Prostate gland (tissue), 2 donors: ENCODE measurements around the gene DDX3X.

ENCODE experiments used
- POLR2A ChIP-seq: fragments of 450-650 bp; IDR thresholded peaks from one replicate; pipeline ENCODE4 v1.6.1; 2016; ENCODE audit warnings: antibody characterized with exemption, mild to moderate bottlenecking
- POLR2AphosphoS5 ChIP-seq: sonication (generic); formaldehyde crosslinking; IDR thresholded peaks from one replicate; pipeline ENCODE4 v1.6.1; 2017; ENCODE audit warnings: antibody characterized with exemption
- TF ChIP-seq, protein P1 (sequence below), 4 experiments: fragments of 200-600 bp in 2 of 4; fragments of 450-650 bp in 2 of 4; sonication (generic) in 2 of 4; IDR thresholded peaks; 1 replicate in 3 of 4; 2 replicates in 1 of 4; pipeline ENCODE4 v1.5.1; 2016 to 2019; ENCODE audit warnings: antibody characterized with exemption in 4 of 4, mild to moderate bottlenecking in 2 of 4, moderate library complexity in 2 of 4

DNA sequence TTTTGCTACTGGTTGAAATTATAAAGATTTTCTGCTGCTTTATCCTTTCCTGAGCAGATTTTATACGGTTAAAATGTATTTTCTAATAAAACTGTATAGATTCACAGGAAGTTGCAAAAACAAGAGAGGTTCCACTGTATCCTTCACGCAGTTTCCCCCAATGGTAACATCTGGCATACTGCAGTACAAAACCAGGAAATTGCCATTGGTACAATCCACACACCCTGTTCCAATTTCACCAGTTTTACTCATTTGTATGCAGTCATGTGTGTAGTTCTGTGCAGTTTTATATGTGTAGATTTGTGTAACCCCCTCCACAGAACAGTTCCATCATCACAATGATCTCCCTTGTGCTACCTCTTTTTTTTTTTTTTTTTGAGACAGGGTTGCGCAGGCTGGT is 20.0 kb downstream of the DDX3X start:
- no peak for TF ChIP-seq POLR2AphosphoS5
- TF ChIP-seq, protein P1, sequence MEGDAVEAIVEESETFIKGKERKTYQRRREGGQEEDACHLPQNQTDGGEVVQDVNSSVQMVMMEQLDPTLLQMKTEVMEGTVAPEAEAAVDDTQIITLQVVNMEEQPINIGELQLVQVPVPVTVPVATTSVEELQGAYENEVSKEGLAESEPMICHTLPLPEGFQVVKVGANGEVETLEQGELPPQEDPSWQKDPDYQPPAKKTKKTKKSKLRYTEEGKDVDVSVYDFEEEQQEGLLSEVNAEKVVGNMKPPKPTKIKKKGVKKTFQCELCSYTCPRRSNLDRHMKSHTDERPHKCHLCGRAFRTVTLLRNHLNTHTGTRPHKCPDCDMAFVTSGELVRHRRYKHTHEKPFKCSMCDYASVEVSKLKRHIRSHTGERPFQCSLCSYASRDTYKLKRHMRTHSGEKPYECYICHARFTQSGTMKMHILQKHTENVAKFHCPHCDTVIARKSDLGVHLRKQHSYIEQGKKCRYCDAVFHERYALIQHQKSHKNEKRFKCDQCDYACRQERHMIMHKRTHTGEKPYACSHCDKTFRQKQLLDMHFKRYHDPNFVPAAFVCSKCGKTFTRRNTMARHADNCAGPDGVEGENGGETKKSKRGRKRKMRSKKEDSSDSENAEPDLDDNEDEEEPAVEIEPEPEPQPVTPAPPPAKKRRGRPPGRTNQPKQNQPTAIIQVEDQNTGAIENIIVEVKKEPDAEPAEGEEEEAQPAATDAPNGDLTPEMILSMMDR (IDR thresholded peaks at IDR 0.05): no peak
- TF ChIP-seq POLR2A: no peak
